ENCODE results near the gene BST2. TPM values are rescaled to one million over a fixed set of nuclear protein-coding genes. Genes with fewer than 3 reads are reported as not detected.

BST2 gene
- total and polyA plus RNA-seq, 2 of the 8 experiments (the other 6 are each of a cell fraction or from before 2014, with no cell fraction given) = 18.1 to 72.8 TPM

DNA sequence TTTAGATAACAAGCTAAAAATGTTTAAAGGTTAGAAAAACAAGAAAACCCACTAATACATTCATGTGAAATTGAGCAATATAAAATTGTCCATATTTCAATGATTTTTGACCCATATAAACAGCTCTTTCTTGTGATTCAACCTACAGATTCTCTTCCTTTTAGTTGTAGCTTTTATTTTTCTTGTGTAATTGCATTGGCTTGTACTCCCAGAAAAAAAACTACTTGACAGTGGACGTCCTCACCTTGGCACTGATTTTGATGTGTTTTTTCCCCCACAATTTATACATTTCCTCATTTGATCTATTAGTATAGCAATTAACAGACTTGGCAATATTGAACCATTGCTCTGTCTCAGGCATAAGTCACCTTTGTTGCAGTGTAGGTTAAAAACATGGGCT, 16.1 kb downstream of the BST2 start (continued):
- TF ChIP-seq CHD7 (IDR thresholded peaks at IDR 0.05; ENCODE audit: insufficient replicate concordance, low read length) = no peak
- no peak for TF ChIP-seq SP2 (IDR thresholded peaks at IDR 0.05; ENCODE audit: low read length)
- TF ChIP-seq RBBP5 (IDR thresholded peaks at IDR 0.05; ENCODE audit: borderline replicate concordance, low read depth, low read length) = no peak
- no peak for TF ChIP-seq NRF1 (IDR thresholded peaks at IDR 0.05; ENCODE audit: low read depth, low read length)
- no peak for TF ChIP-seq TBP (IDR thresholded peaks at IDR 0.05; ENCODE audit: low read depth, low read length)
- TF ChIP-seq TCF12 (IDR thresholded peaks at IDR 0.05; ENCODE audit: low read depth, low read length) = no peak
- no peak for TF ChIP-seq SP1 (IDR thresholded peaks at IDR 0.05; ENCODE audit: low read depth, low read length)

Measured in H1 (cell line).